ENCODE results near the gene SEC22A. TPM values are rescaled to one million over a fixed set of nuclear protein-coding genes. Genes with fewer than 3 reads are reported as not detected.

The SEC22A gene, protein sequence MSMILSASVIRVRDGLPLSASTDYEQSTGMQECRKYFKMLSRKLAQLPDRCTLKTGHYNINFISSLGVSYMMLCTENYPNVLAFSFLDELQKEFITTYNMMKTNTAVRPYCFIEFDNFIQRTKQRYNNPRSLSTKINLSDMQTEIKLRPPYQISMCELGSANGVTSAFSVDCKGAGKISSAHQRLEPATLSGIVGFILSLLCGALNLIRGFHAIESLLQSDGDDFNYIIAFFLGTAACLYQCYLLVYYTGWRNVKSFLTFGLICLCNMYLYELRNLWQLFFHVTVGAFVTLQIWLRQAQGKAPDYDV
- 13.5 TPM for polyA plus RNA-seq (2013)

DNA sequence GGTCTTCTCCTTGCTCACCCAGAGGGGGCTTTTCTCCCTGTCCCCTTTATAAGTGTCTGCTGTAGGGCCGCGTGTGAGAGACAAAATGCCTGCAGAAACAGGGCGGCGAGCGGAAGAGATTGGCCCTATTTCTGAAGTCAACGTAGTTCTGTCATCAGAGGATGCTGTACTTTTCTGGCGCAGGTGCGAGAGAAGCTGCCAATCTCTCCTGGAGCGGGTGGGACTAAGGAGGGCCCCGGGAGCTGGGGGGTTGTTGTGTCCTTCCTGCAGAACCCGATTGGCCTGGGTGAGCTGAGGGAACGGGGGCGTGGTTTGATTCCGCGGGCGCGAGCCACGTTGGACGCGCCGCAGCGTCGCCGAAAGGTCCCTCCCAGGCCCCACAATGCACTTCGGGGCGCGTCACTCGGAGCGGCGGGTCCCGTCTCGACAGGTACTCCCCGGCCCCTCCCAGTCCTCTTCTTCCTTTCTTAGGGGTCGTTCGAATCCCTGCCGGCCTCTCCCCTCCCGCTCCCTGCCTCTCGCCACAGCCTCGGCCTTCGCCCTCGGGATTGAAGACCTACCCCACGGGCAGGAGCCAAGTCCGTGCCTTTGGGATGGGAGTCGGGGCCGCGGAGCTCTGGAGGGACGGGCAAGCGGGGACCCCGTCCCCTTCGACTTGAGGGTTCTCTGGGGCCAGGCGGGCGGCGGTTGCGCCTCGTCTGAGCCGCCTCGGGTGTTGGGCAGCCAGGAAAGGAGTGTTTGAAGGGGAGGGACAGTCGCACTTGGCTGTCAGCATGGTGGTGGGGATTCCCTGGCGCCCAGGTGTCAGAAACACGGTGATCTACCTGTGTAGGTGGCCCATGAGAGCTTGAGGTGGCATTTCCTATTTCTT lies at the start of gene SEC22A:
Gene SEC22A, plus strand, starts transcription at position 387 of the 871 bp plus-strand sequence. CDS start 7,275 bp downstream, outside the sequence.
- peak within 1 kb of the TSS; percentile 82 to 95 (median 85) for H3K4me3 ChIP-seq (ENCODE audit: control insufficient read depth in 1 of 7, extremely low read depth in 1 of 7, insufficient read depth in 4 of 7, low read depth in 2 of 7, low read length in 6 of 7)
- CTCF ChIA-PET: no interaction called here
- under 1% methylated on average over 50 of the region's 60 CpGs for WGBS (ENCODE audit: insufficient coverage)
- peaks cover 0 to 4% (median 0%) of the 10 kb centered on the region in 5 experiments for H3K9me3 ChIP-seq (ENCODE audit: control extremely low read depth in 1 of 5, control insufficient read depth in 4 of 5, insufficient read depth in 2 of 5, low read depth in 1 of 5, low read length in 4 of 5)
- H3K27ac ChIP-seq (ENCODE audit: insufficient read depth in 1 of 2, low read depth in 1 of 2, low read length in 2 of 2, poor library complexity in 1 of 2, severe bottlenecking in 2 of 2): peak within 1 kb of the TSS; percentile 64 to 88
- peaks cover 0 to under 1% (median 0%) of the 10 kb centered on the region in 4 experiments for H3K36me3 ChIP-seq (ENCODE audit: control insufficient read depth in 4 of 4, insufficient read depth in 4 of 4, low read length in 3 of 4)
- H3K27me3 ChIP-seq (replicated peaks in 2 of 5; ENCODE audit: control insufficient read depth in 4 of 5, insufficient read depth in 5 of 5, low read length in 4 of 5): no peaks in the 10 kb centered on the region
- H3K4me1 ChIP-seq (ENCODE audit: control extremely low read depth in 1 of 4, control insufficient read depth in 4 of 4, insufficient read depth in 4 of 4, low read length in 3 of 4): peaks cover 0 to 13% (median 8%) of the 10 kb centered on the region in 4 experiments
- POLR2A ChIA-PET: interaction anchor here (0.8 kb wide), 2 partner anchors 9 to 525 kb away, joined by 3 read pairs; no protein-coding TSS in a partner anchor
- DNase-seq: peak; percentile 93 to 98 (median 97)

DNA sequence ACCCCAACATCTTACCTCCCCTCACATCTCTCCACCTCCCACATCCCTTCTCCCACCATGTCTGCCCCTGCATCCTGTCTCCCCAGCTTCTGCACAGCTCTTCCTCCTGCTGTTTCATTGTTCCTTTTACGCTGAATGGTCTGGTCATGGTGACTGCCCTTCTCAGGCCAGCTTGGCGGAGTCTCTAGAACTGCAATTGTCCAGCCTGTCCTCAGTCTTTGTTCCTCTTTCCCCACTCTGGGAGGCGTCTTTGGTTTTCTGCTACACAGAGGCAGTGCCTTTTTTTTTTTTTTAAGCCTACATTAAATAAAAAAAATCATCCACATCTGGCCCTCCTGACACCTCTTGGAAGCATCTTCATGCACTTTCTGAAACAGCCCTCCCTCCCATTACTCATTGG lies 49.1 kb upstream of the SEC22A start:
- CTCF ChIA-PET: interaction anchor here (1.2 kb wide), 1 partner anchor 12 kb away, joined by 3 read pairs; no protein-coding TSS in a partner anchor
- POLR2A ChIA-PET: no interaction called here

DNA sequence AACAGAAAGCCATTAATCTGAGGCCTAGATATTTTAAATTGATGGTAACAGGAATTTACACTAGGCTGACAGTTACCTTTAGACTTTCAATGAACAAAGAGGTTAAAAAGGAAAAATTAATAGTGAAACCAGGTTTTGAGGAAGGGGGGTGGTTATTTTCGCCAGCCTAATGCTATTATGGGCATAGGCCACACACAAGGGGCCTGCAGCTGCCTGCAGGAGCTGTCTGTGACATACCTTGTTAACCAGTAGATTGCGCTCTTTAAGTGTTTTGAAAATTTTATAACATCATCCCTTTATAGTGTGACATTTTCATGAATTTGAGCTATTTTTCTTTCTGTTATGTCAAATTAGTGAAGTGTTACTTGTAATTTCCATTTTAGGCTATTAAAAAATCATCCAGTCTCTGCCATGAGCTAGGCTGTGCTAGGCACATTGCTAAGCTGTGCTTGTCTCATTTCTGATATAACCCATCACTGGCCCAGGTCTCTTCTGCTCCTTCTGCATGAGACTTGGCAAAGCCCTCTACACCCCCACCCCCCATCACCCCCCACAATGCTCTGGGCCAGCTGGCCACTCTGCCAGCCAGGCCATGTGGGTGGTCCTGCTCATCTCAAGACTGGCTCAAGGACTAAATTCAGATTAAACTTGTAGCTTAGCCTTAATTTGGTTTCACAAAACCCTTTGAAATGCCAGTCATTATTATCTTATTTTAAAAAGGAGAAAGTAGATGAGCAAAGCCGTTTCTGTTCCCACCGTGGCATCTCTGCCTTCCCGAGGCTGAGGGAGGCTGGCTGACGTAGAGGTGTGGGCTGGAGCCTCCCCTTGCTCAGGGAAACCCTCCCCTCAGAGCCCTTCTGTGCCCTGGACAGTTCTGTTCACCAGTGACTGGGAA lies 48.4 kb upstream of the SEC22A start:
- Histone ChIP-seq H3K9me3 (ENCODE audit: control extremely low read depth in 1 of 5, control insufficient read depth in 4 of 5, insufficient read depth in 2 of 5, low read depth in 1 of 5, low read length in 4 of 5) (no peaks in the 10 kb centered on the region), H3K27ac (ENCODE audit: insufficient read depth in 1 of 2, low read depth in 1 of 2, low read length in 2 of 2, poor library complexity in 1 of 2, severe bottlenecking in 2 of 2) (no peak overlapping the region), H3K4me1 (ENCODE audit: control extremely low read depth in 1 of 4, control insufficient read depth in 4 of 4, insufficient read depth in 4 of 4, low read length in 3 of 4) (no peaks in the 10 kb centered on the region), H3K36me3 (ENCODE audit: control insufficient read depth in 4 of 4, insufficient read depth in 4 of 4, low read length in 3 of 4) (peaks cover 3 to 69% (median 49%) of the 10 kb centered on the region in 4 experiments), H3K27me3 (replicated peaks in 2 of 5; ENCODE audit: control insufficient read depth in 4 of 5, insufficient read depth in 5 of 5, low read length in 4 of 5) (no peaks in the 10 kb centered on the region), H3K4me3 (ENCODE audit: control insufficient read depth in 1 of 7, extremely low read depth in 1 of 7, insufficient read depth in 4 of 7, low read depth in 2 of 7, low read length in 6 of 7) (no peak overlapping the region)
- no peak for DNase-seq
- POLR2A ChIA-PET: no interaction called here
- WGBS (ENCODE audit: insufficient coverage): 100% methylated on average over 1 of the region's 6 CpGs
- CTCF ChIA-PET: interaction anchor here (1.2 to 1.6 kb wide), 2 partner anchors 10 to 11 kb away, joined by 3 read pairs; no protein-coding TSS in a partner anchor

More for the DNA sequence above, 49.1 kb upstream of the SEC22A start:
- no peaks in the 10 kb centered on the region for H3K9me3 ChIP-seq (ENCODE audit: control extremely low read depth in 1 of 5, control insufficient read depth in 4 of 5, insufficient read depth in 2 of 5, low read depth in 1 of 5, low read length in 4 of 5)
- WGBS (ENCODE audit: insufficient coverage): 97% methylated on average over 3 of the region's 3 CpGs
- H3K4me3 ChIP-seq (ENCODE audit: control insufficient read depth in 1 of 7, extremely low read depth in 1 of 7, insufficient read depth in 4 of 7, low read depth in 2 of 7, low read length in 6 of 7): no peak overlapping the region
- no peaks in the 10 kb centered on the region for H3K27me3 ChIP-seq (replicated peaks in 2 of 5; ENCODE audit: control insufficient read depth in 4 of 5, insufficient read depth in 5 of 5, low read length in 4 of 5)
- H3K27ac ChIP-seq (ENCODE audit: insufficient read depth in 1 of 2, low read depth in 1 of 2, low read length in 2 of 2, poor library complexity in 1 of 2, severe bottlenecking in 2 of 2): no peak overlapping the region
- no peaks in the 10 kb centered on the region for H3K4me1 ChIP-seq (ENCODE audit: control extremely low read depth in 1 of 4, control insufficient read depth in 4 of 4, insufficient read depth in 4 of 4, low read length in 3 of 4)
- DNase-seq: no peak
- H3K36me3 ChIP-seq (ENCODE audit: control insufficient read depth in 4 of 4, insufficient read depth in 4 of 4, low read length in 3 of 4): peaks cover 4 to 73% (median 51%) of the 10 kb centered on the region in 4 experiments

DNA sequence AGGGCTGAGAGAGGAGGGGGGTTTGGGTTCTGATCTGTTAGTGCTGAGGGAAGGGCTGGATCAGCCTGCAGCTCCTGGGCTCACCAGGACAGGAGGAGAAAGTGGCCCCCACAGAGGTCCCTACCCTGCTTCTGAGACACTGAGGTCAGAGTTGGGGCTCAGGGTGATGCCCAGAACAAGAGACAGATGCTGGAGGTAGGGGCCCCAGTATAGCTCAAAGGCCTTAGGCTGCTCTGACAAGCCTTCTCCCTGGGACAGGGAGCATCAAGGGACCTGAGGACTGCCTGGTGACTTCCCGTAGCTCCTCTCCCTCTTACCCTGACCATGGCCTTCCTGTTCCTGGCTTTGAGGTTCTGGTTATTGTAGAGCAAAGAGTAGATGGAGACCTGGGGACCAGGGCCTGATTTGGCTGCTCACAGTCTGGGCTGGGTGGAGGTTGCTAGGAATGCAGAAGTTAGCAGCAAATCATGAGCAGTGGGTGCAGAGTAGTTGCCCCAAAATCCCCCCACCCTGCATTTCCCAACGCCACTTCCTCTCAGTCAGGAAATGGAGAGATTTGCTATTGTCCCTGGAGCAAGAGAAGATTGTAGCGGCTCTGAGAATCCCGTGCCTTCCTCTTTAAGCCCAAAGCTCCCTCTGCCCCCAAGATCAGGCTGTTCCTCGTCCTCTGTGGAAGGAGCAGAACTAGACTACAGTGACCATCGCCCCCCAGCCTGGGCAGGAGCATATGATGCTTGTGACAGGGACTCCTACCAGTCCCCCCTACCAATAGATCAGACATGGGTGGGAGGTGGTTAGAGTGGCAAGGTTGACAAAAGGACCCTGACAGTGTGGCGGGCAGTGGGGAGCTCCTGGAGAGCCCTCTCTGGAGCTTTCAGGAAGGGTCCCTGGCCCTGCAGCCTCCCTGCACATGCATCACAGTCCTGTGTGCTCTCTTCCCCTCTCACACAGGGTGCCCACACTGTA lies 47.4 kb upstream of the SEC22A start:
- Histone ChIP-seq H3K36me3 (ENCODE audit: control insufficient read depth in 4 of 4, insufficient read depth in 4 of 4, low read length in 3 of 4) (peaks cover 5 to 69% (median 45%) of the 10 kb centered on the region in 4 experiments), H3K4me3 (ENCODE audit: control insufficient read depth in 1 of 7, extremely low read depth in 1 of 7, insufficient read depth in 4 of 7, low read depth in 2 of 7, low read length in 6 of 7) (no peak overlapping the region), H3K27ac (ENCODE audit: insufficient read depth in 1 of 2, low read depth in 1 of 2, low read length in 2 of 2, poor library complexity in 1 of 2, severe bottlenecking in 2 of 2) (no peak overlapping the region), H3K4me1 (ENCODE audit: control extremely low read depth in 1 of 4, control insufficient read depth in 4 of 4, insufficient read depth in 4 of 4, low read length in 3 of 4) (no peaks in the 10 kb centered on the region), H3K27me3 (replicated peaks in 2 of 5; ENCODE audit: control insufficient read depth in 4 of 5, insufficient read depth in 5 of 5, low read length in 4 of 5) (no peaks in the 10 kb centered on the region), H3K9me3 (ENCODE audit: control extremely low read depth in 1 of 5, control insufficient read depth in 4 of 5, insufficient read depth in 2 of 5, low read depth in 1 of 5, low read length in 4 of 5) (no peaks in the 10 kb centered on the region)
- no peak for DNase-seq
- 100% methylated on average over 2 of the region's 7 CpGs for WGBS (ENCODE audit: insufficient coverage)
- ChIA-PET POLR2A (no interaction called here), CTCF (interaction anchor here (1.2 to 1.6 kb wide), 2 partner anchors 9 to 10 kb away, joined by 3 read pairs; no protein-coding TSS in a partner anchor)

DNA sequence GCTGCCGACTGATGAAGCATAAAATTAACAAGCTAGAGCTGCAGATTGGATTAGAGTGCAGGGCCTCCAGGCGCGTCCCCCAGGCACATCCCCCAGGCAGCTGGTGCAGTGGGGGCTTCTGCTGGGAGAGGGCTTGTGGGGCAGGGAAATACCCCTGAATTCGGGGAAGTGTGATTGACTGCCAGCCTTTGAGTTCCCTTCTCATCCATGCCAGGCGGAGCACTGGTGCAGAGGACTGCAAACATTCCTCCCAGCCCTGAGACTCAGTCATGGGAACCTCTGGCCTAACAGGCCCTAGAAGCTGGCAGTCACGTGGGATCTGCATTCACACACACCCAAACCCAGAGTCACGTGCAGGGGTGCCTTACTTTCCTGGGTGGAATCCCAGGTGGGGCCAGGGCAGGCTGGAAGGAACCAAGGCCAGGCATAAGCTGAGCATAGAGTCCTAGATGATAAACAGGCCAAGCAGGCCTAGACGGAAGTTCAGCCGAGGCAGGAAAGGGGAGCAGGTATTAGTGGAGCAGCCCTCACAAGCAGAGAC lies 46.2 kb upstream of the SEC22A start:
- POLR2A ChIA-PET: no interaction called here
- CTCF ChIA-PET: interaction anchor here (1.3 kb wide), 1 partner anchor 10 kb away, joined by 3 read pairs; no protein-coding TSS in a partner anchor
- Histone ChIP-seq H3K9me3 (ENCODE audit: control extremely low read depth in 1 of 5, control insufficient read depth in 4 of 5, insufficient read depth in 2 of 5, low read depth in 1 of 5, low read length in 4 of 5) (no peaks in the 10 kb centered on the region), H3K4me1 (ENCODE audit: control extremely low read depth in 1 of 4, control insufficient read depth in 4 of 4, insufficient read depth in 4 of 4, low read length in 3 of 4) (no peaks in the 10 kb centered on the region), H3K27me3 (replicated peaks in 2 of 5; ENCODE audit: control insufficient read depth in 4 of 5, insufficient read depth in 5 of 5, low read length in 4 of 5) (no peaks in the 10 kb centered on the region), H3K36me3 (ENCODE audit: control insufficient read depth in 4 of 4, insufficient read depth in 4 of 4, low read length in 3 of 4) (peaks cover 5 to 66% (median 45%) of the 10 kb centered on the region in 4 experiments), H3K4me3 (ENCODE audit: control insufficient read depth in 1 of 7, extremely low read depth in 1 of 7, insufficient read depth in 4 of 7, low read depth in 2 of 7, low read length in 6 of 7) (no peak overlapping the region), H3K27ac (ENCODE audit: insufficient read depth in 1 of 2, low read depth in 1 of 2, low read length in 2 of 2, poor library complexity in 1 of 2, severe bottlenecking in 2 of 2) (no peak overlapping the region)
- DNase-seq: no peak
- WGBS (ENCODE audit: insufficient coverage): 94% methylated on average over 9 of the region's 9 CpGs
